ENCODE results near the gene SKI.

DNA sequence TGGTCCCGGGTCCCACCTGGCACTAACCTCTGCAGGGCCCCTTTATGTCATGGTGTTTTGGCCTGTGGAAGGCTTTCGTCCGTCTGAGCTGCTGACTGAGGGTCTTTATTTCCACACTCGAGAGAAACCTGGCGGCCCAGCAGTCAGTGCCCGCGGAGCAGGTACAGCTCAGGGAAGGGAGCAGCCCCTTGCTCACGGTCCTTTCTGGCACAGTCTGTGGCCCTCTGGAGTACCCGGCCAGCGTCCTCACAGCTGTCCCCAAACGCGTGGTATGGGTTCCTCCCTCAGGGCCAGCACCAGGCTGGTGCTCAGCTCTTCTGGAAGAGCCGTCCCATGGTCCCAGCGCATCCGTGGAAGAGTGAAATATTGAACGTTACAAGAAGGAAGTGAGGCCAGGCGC lies 24.3 kb downstream of the SKI start:
- TF ChIP-seq, protein P1, sequence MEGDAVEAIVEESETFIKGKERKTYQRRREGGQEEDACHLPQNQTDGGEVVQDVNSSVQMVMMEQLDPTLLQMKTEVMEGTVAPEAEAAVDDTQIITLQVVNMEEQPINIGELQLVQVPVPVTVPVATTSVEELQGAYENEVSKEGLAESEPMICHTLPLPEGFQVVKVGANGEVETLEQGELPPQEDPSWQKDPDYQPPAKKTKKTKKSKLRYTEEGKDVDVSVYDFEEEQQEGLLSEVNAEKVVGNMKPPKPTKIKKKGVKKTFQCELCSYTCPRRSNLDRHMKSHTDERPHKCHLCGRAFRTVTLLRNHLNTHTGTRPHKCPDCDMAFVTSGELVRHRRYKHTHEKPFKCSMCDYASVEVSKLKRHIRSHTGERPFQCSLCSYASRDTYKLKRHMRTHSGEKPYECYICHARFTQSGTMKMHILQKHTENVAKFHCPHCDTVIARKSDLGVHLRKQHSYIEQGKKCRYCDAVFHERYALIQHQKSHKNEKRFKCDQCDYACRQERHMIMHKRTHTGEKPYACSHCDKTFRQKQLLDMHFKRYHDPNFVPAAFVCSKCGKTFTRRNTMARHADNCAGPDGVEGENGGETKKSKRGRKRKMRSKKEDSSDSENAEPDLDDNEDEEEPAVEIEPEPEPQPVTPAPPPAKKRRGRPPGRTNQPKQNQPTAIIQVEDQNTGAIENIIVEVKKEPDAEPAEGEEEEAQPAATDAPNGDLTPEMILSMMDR (conservative IDR thresholded peaks at IDR 0.05; ENCODE audit: low read length) = no peak
- no peak for TF ChIP-seq EZH2phosphoT487 (IDR thresholded peaks at IDR 0.05; ENCODE audit: borderline replicate concordance, low read depth, low read length)

Data from OCI-LY7 (cell line).